GM19463 (cell line): ENCODE results near the gene BEGAIN.
"Not testable (repeated sequence)": the region's sequence is repeated elsewhere in the genome, so short reads cannot be mapped to it uniquely, and the experiment has no call there.

Experiments used
- ATAC-seq: cut with Tn5 transposase; IDR thresholded peaks from one replicate; pipeline ENCODE4 v1.9.1; 2021; ENCODE audit warnings: mild to moderate bottlenecking, moderate library complexity; ENCODE audit not compliant: unreplicated experiment

BEGAIN gene

DNA sequence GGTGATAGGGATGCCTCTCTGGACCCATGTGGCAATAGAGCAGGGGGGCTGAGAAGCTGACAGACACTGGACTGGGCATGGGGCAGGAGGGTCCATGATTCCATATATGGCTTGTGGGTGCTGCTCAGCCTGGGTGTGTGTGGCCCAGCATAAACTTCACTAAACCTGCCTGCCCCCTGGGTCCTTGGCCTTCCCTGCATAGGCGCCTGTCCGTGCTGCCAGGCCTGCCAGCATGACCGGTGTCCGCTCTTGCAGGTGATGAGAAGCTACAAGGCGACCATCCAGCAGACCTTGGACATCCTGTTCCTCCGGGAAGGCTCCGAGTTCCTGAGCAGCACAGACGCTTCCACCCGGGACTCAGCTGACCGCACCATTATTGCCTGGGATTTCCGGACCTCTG, 61.6 kb downstream of the BEGAIN start:
- no peak for ATAC-seq

DNA sequence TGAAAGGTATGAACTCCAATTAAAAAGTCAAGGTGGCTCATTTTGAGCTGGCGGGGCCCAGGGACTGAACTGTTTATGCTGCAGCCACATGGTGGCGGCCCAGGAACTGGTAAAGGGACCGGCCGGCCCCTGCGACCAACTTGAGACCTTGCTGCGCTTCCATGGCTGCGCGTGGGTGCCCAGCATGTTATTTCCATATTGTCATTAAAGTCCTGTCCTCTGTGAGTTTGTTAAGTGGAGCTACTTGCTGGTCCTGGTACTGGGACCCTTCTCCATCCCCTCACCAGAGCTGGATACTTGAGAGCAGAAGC, 62.3 kb downstream of the BEGAIN start:
- ATAC-seq: no peak

- ATAC-seq: no peak
Observed at GRCh38 chr14:100524233-100524932, 62.8 kb downstream of the BEGAIN start.

- ATAC-seq: no peak
Observed at GRCh38 chr14:100523843-100524169, 63.4 kb downstream of the BEGAIN start.

GRCh38 chr14:100523131-100523842, 63.9 kb downstream of the BEGAIN start:
- no peak for ATAC-seq

DNA sequence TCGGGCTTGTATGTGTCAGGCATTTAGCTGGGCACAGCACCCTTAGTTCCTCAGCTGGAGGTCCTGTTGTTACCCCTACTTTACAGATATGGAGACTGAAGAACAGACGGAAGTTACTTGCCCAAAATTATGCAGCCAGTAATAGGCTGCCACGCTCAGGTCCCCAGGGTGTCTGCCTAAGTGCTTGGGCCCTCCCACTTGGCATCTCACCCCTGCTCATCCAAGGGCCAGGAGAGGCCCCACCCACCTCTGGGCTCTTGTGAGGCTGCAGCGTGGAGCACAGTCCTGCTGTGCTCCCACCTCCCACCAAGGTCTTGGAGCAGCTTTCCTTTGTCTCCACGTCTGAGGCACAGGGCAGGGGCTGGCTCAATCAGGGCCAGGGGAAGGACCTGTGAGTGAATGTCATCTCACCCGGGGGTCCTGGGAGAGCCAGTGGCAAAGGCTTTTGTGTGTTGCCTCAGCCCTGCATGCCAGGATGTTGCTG, 64.6 kb downstream of the BEGAIN start:
- no peak for ATAC-seq

GRCh38 chr14:100506053-100506452, 81.2 kb downstream of the BEGAIN start:
- ATAC-seq: not testable (repeated sequence)

DNA sequence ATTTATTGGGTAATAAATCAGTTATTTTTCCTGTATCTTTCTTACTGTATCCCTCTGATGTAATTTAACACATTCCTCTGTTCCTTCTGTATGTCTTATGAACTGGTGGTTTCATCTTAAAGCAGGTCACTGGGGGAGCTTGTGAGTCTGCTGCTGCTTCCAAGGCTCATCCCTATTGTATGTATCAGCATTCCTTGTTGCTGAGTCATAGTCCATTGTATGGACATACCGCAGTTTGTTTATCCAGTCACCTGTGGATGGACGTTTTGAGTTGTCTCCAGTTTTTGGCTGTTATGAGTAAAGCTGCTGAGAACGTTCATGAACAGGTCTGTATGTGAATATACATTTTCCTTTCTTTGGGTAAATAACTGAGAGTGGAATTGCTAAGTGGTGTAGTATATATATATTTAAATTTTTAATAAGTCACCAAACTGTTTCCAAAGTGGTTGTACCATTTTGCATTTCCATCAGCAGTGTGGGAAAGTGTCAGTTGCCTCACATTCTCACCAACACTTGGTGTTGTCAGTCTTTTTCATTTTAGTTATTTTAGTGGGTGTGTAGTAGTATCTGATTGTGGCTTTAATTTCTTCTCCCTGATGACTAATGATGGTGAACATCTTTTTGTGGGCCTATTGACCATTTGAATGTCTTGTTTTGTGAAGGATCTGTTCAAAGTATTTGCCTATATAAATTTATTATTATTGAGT, 82.7 kb downstream of the BEGAIN start:
- no peak for ATAC-seq

GRCh38 chr14:100503251-100503650, 84.0 kb downstream of the BEGAIN start:
- no peak for ATAC-seq

DNA sequence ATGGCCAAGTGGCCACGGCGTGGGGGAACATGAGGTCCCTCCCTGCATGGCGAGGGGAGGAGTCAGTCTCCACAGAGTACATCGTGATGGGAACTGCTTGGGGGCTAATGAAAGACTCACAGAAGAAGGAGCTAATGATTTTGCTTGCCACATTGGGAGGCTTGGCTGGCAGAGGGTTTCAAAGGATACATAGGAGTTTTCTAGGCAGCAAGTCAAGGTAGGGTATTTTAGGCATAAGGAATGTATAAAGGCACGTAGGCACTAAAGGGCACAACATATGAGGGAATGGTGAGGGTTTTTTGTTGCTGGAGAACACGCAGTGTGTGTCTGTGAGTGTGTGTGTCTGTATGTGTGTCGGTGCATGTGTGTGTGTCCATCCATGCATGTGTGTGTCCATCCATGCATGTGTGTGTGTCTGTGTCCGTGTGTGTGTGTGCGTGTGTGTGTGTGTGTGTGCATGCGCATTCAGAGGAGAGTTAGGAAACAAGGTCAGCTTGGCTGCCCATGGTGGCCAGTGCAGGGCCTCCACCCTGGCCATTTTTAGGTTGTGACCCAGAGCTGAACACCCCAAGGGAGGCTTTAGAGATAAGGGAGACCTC, 84.5 kb downstream of the BEGAIN start:
- ATAC-seq: no peak

GRCh38 chr14:100500128-100500527, 87.1 kb downstream of the BEGAIN start:
- no peak for ATAC-seq

DNA sequence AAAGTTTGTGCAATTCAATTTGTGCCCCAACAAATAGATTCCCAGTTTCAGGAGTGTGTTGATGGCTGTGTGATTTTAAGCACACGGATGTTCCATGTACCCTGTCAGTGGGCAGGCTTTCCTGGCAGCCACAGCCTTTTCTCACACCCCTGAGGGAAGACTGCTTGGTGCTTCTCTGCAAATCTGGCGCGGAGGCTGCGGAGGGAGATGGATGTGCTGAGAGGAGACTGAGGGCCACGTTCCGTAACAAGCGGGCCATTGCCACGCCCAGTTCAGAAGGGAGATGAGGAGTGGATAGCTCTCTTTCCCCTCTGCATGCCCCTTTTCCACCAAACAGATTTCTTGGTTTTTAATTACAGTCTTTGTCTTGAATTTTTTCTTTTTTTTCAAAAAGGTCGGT, 89.1 kb downstream of the BEGAIN start:
- no peak for ATAC-seq

- ATAC-seq: no peak
Observed at GRCh38 chr14:100495917-100496316, 91.3 kb downstream of the BEGAIN start.

DNA sequence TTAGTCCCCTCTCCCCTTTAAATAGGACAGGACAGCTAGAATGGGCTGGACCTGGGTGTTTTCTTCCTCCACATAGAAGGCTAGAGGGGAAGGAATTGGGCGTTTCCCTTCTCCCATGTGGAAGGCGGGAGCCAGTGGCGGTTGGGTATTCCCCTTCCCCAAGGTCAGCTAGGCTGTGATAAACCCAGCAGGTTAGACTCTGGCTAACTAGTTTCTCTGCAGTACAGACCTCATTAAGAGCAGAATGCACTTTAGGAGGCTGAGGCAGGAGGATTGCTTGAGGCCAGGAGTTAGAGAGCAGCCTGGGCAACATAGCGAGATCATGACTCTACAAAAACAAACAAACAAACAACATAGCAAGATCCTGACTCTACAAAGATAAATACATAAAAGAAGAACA, 92.6 kb downstream of the BEGAIN start:
- ATAC-seq: no peak

GRCh38 chr14:100490252-100490651, 97.0 kb downstream of the BEGAIN start:
- no peak for ATAC-seq

- ATAC-seq: no peak
Observed at GRCh38 chr14:100488057-100488456, 99.2 kb downstream of the BEGAIN start.

DNA sequence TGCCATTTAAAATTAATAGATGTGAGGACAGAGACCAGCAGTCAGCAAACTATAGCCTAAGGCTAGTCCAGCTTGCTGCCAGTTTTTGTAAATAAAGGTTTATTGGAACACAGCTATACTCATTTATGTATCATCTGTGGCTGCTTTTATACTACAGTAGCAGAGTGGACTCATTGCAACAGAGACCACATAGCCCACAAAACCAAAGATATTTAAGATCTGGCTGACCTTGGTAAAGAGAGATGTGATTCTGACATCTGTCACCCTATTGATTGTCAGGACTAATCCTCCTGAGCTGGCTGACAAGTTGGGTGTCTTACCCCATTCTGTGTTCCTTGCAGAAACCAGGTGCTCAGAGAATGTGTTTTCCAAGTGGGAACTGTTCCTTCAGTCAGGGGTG, 99.9 kb downstream of the BEGAIN start:
- ATAC-seq: no peak
